CD4-positive, CD25-positive, alpha-beta regulatory T cell (primary cell): ENCODE results near the gene MAPT. TPM values are rescaled to one million over a fixed set of nuclear protein-coding genes. Genes with fewer than 3 reads are reported as not detected.

Experiments
- ATAC-seq, 2 donors: fragments of 150-1000 bp; cut with Tn5 transposase; one replicate each; pipeline ENCODE4 v1.10.0; 2021; ENCODE audit warnings: low read depth in 2 of 2, moderate number of reproducible peaks in 2 of 2, moderate library complexity in 1 of 2
- DNase-seq, 3 donors: peaks; one replicate each; pipeline versions ENCODE4 v3.0.0 to v3.0.0-alpha.2; 2012 to 2022; ENCODE audit warnings: mixed read lengths in 1 of 3
- H3K27ac ChIP-seq: one replicate; pipeline ENCODE4 v1.7.0; 2013; ENCODE audit warnings: mild to moderate bottlenecking, low read length; ENCODE audit not compliant: insufficient read depth, poor library complexity, severe bottlenecking
- H3K27me3 ChIP-seq: one replicate; pipeline ENCODE4 v1.7.0; 2013; ENCODE audit warnings: low read length; ENCODE audit not compliant: control insufficient read depth, insufficient read depth
- H3K36me3 ChIP-seq: one replicate; pipeline ENCODE4 v1.7.0; 2013; ENCODE audit warnings: mild to moderate bottlenecking, low read length, moderate library complexity; ENCODE audit not compliant: control insufficient read depth, insufficient read depth
- H3K4me1 ChIP-seq: 2 replicates; pipeline ENCODE4 v1.7.0; 2013; ENCODE audit warnings: mild to moderate bottlenecking, low read length; ENCODE audit not compliant: insufficient read depth, control insufficient read depth, poor library complexity, severe bottlenecking
- H3K4me3 ChIP-seq: one replicate; pipeline ENCODE4 v1.7.0; 2013; ENCODE audit warnings: low read depth, mild to moderate bottlenecking, low read length, moderate library complexity
- H3K9me3 ChIP-seq, 2 experiments: 1 replicate in 1 of 2; 2 replicates in 1 of 2; pipeline ENCODE4 v1.7.0; 2013; ENCODE audit warnings: low read length in 2 of 2, mild to moderate bottlenecking in 1 of 2, moderate library complexity in 1 of 2; ENCODE audit not compliant: control insufficient read depth in 2 of 2
- H3K27ac Mint-ChIP-seq, 3 donors: one replicate each; pipeline ENCODE4 v1.8.0; 2020 to 2022; ENCODE audit warnings: mild to moderate bottlenecking in 3 of 3, mixed read lengths in 3 of 3, moderate library complexity in 2 of 3
- H3K27me3 Mint-ChIP-seq: one replicate; pipeline ENCODE4 v1.8.0; 2022; ENCODE audit warnings: mild to moderate bottlenecking, mixed read lengths
- H3K36me3 Mint-ChIP-seq: one replicate; pipeline ENCODE4 v1.8.0; 2020; ENCODE audit warnings: mixed read lengths
- H3K4me1 Mint-ChIP-seq, 4 donors: one replicate each; pipeline ENCODE4 v1.8.0; 2020 to 2022; ENCODE audit warnings: mixed read lengths in 4 of 4, mild to moderate bottlenecking in 1 of 4
- H3K4me3 Mint-ChIP-seq, 4 donors: one replicate each; pipeline ENCODE4 v1.8.0; 2020 to 2022; ENCODE audit warnings: mild to moderate bottlenecking in 4 of 4, mixed read lengths in 4 of 4, moderate library complexity in 3 of 4
- H3K9me3 Mint-ChIP-seq, 7 donors: one replicate each; pipeline ENCODE4 v1.8.0; 2020 to 2022; ENCODE audit warnings: mixed read lengths in 7 of 7, mild to moderate bottlenecking in 3 of 7, moderate library complexity in 2 of 7
- polyA plus RNA-seq, 4 donors: library from polyadenylated mRNA; unstranded; fragments of 300-500 nt; fragmentation: Illumina TruSeq; gene quantifications; one replicate each; pipeline ENCODE4 v1.2.3, GENCODE V29; 2021
- total RNA-seq: library from RNA; stranded (reverse); gene quantifications from one replicate; pipeline ENCODE4 v1.2.3, GENCODE V29; 2022

Gene MAPT
- total and polyA plus RNA-seq, 5 donors from 2014 or later, result 0.05 to 0.69 (median 0.16) TPM; not detected in 2

DNA sequence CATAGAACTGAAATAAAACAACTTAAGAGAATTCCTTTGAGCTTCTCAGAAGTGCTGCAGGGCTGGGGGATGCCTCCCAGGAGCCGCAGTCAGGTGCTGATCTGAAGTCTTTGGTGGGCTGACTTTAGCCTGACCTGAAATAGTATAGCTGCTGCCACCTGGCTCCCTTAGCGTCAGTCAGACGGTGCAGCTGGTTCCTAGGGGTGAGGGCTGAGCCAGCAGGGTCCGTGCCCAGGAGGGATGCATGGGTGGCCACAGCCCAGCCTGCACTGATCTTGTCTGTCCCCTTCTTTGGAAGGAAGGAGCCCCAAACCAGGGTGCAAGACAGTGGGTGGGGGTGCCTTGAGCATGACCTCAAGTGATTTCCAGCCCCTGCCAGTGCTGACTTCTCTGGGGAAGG, 11.5 kb downstream of the MAPT start:
- Mint-ChIP-seq H3K27me3 (peaks cover 21% of the 10 kb centered on the region), H3K36me3 (no peaks in the 10 kb centered on the region), H3K4me1 (peaks cover 0 to 14% (median 6%) of the 10 kb centered on the region in 4 donors), H3K27ac (no peak overlapping the region), H3K4me3 (no peak overlapping the region), H3K9me3 (no peaks in the 10 kb centered on the region)
- Histone ChIP-seq H3K27me3 (peaks cover 3% of the 10 kb centered on the region), H3K9me3 (no peaks in the 10 kb centered on the region), H3K36me3 (no peaks in the 10 kb centered on the region), H3K4me1 (peaks cover 3% of the 10 kb centered on the region), H3K27ac (no peak overlapping the region), H3K4me3 (no peak overlapping the region)
- no peak for DNase-seq
- no peak for ATAC-seq

DNA sequence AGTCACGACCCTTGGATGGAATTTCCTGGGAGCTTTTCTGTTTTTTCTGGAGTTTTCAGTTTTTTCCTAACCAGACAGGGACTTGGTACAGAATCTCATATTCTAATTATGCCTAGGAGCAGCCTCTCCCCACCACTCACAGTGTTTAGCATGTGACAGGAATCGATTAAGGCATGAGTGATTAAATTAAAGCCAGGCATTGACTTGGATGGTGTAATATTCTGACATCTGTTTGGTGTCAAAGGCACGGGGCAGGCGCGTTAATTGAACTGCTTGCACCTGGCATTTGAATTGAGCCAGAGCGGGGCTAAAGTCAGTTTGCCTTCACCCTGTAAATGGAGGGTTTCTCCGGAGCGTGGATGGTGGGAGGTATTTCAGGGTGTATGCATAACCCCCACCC, 11.9 kb downstream of the MAPT start:
- H3K36me3 Mint-ChIP-seq, result no peaks in the 10 kb centered on the region

DNA sequence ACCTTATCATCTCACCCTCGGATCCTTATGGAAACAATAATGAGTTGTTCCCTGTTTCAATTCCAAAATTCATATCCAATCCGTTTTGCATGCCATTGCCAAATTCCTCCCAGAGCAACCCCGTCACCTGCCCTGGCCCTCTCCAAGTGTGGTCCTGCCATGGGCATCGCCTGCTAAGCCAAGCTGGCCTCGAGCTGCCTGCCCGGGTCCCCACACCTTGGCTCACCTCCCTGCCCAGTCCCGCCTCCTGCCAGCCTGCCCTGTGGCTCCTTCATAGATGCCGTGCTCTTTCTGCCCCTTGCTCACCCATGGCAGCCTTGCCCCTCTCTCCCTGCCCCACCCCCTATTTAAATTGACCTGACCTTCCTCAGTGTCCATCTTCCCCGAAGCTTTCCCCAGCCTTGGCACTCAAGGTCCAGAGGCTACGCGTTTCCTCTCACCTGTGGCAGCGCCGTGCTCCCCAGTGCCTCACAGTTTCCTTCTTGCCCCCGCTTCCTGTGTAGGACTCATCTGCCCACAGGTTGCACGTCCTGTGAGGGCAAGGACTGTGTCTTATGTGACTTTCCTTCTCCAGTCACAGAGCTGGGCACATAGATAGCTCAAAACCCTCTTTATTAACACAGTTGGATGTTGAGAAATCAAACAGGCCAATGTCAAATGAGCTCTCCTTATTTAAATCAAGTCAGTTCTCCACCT, 12.7 kb downstream of the MAPT start:
- DNase-seq (peak in 1 of 3 donors; percentile 49), ATAC-seq (peak; percentile 28 to 42)
- H3K4me1 ChIP-seq, result peaks cover 3% of the 10 kb centered on the region
- H3K27me3 Mint-ChIP-seq, result peaks cover 16% of the 10 kb centered on the region
- no peaks in the 10 kb centered on the region for H3K36me3 ChIP-seq
- peaks cover 0 to 2% (median 0%) of the 10 kb centered on the region in 7 donors for H3K9me3 Mint-ChIP-seq
- peaks cover 1% of the 10 kb centered on the region for H3K36me3 Mint-ChIP-seq
- H3K4me3 Mint-ChIP-seq, result peak overlapping the region in 1 of 4 donors; percentile 10
- H3K27me3 ChIP-seq, result peaks cover 3% of the 10 kb centered on the region
- peaks cover 0 to 2% of the 10 kb centered on the region in 2 experiments for H3K9me3 ChIP-seq
- no peak overlapping the region for H3K27ac ChIP-seq
- H3K27ac Mint-ChIP-seq, result peak overlapping the region in 1 of 3 donors; percentile 27
- H3K4me3 ChIP-seq, result no peak overlapping the region
- peaks cover 0 to 14% (median 6%) of the 10 kb centered on the region in 4 donors for H3K4me1 Mint-ChIP-seq

More for the DNA sequence above, 11.9 kb downstream of the MAPT start:
- H3K27me3 ChIP-seq, result peaks cover 3% of the 10 kb centered on the region
- no peak overlapping the region for H3K4me3 ChIP-seq
- Mint-ChIP-seq H3K27me3 (peaks cover 21% of the 10 kb centered on the region), H3K9me3 (no peaks in the 10 kb centered on the region), H3K27ac (no peak overlapping the region), H3K4me1 (peaks cover 0 to 14% (median 6%) of the 10 kb centered on the region in 4 donors), H3K4me3 (no peak overlapping the region)
- no peak for DNase-seq
- no peaks in the 10 kb centered on the region for H3K9me3 ChIP-seq
- peaks cover 3% of the 10 kb centered on the region for H3K4me1 ChIP-seq
- no peaks in the 10 kb centered on the region for H3K36me3 ChIP-seq
- no peak for ATAC-seq
- H3K27ac ChIP-seq, result no peak overlapping the region

DNA sequence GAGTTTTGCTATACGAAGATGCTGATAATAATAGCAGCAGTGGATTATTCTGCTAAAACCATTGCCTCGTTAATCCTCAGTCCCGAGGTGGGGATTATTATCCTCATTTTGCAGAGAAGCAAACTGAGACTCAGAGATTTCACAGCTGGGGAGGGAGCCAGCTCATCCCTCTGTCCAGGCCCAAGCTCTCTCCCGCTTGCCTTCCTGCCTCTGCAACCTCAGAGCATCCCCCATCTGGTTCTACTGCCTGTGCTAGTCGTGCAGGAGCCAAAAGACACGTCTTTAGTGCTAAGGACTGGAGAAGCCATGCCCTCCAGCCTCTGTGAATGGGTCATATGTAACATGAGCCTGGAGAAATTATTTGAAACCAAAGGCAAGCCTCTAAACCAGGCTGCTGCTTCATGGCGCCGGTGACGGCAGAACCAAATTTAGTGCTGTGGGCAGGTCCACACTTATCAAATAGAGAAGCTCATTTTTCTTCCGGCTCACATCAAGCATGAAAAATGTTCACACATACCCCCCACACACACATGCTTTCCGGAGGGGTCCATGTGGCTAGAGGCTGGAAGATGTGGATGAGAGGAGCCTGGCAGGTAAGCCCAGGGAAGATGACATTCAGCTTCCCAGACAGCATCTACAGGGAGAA, 13.5 kb downstream of the MAPT start:
- peaks cover 0 to 14% (median 6%) of the 10 kb centered on the region in 4 donors for H3K4me1 Mint-ChIP-seq
- Histone ChIP-seq H3K4me1 (peaks cover 3% of the 10 kb centered on the region), H3K36me3 (no peaks in the 10 kb centered on the region), H3K4me3 (no peak overlapping the region), H3K27ac (no peak overlapping the region), H3K9me3 (peaks cover 0 to 6% of the 10 kb centered on the region in 2 experiments), H3K27me3 (peaks cover 3% of the 10 kb centered on the region)
- H3K27me3 Mint-ChIP-seq, result peaks cover 16% of the 10 kb centered on the region
- DNase-seq, result no peak
- H3K9me3 Mint-ChIP-seq, result peaks cover 0 to 7% (median 0%) of the 10 kb centered on the region in 7 donors
- peak overlapping the region in 2 of 3 donors; percentile 15 to 94 for H3K27ac Mint-ChIP-seq
- H3K4me3 Mint-ChIP-seq, result no peak overlapping the region
- no peak for ATAC-seq
- H3K36me3 Mint-ChIP-seq, result peaks cover 4% of the 10 kb centered on the region

DNA sequence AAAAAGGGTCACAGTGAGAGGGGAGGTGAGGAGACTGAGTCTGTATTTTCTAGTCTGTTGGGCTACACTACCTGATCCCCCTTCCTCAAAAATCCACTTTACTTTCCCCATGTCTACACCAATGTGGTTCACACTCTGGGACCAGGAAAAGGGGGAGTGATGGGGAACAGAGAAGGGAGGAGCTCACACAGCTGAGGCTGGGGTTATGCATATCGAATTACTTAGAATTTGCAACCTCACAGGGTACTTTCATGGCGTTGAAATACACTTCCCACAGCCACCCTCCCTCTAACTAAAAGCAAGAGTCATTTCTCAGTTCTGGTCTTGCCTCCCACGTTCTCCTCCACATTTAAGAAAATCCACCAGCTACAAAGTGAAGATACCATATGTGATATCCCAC, 14.1 kb downstream of the MAPT start:
- no peak for DNase-seq
- no peak for ATAC-seq

DNA sequence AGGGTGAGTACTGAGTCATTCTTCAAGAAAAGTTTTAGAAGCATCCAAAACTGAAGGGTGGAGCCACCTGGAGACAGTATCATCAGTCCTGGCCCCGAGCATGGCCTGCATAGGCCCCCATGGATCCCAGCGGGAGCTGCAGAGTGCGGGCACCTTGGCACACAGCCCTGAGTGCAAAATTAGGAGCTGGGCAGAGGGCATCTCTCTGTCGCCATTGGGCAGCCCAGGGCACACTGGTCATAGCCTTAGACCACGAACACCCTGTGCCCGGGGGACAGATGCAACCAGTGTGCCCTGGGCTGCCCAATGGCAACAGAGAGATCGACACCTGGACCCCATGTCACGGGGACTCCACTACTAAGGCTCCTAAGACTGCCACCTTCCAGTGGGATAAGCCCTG, 14.6 kb downstream of the MAPT start:
- Histone ChIP-seq H3K27ac (no peak overlapping the region), H3K27me3 (peaks cover 3% of the 10 kb centered on the region), H3K4me1 (peaks cover 3% of the 10 kb centered on the region), H3K9me3 (peaks cover 0 to 6% of the 10 kb centered on the region in 2 experiments), H3K4me3 (no peak overlapping the region), H3K36me3 (no peaks in the 10 kb centered on the region)
- DNase-seq (no peak), ATAC-seq (no peak)
- peaks cover 0 to 10% (median 2%) of the 10 kb centered on the region in 7 donors for H3K9me3 Mint-ChIP-seq
- no peak overlapping the region for H3K4me3 Mint-ChIP-seq
- peaks cover 16% of the 10 kb centered on the region for H3K27me3 Mint-ChIP-seq
- H3K36me3 Mint-ChIP-seq, result peaks cover 4% of the 10 kb centered on the region
- H3K27ac Mint-ChIP-seq, result no peak overlapping the region
- peaks cover 0 to 14% (median 6%) of the 10 kb centered on the region in 4 donors for H3K4me1 Mint-ChIP-seq

More for the DNA sequence above, 14.1 kb downstream of the MAPT start:
- no peak overlapping the region for H3K4me3 Mint-ChIP-seq
- Histone ChIP-seq H3K9me3 (peaks cover 0 to 6% of the 10 kb centered on the region in 2 experiments), H3K4me3 (no peak overlapping the region), H3K36me3 (no peaks in the 10 kb centered on the region), H3K4me1 (peaks cover 3% of the 10 kb centered on the region), H3K27me3 (peaks cover 3% of the 10 kb centered on the region), H3K27ac (no peak overlapping the region)
- peaks cover 0 to 10% (median 2%) of the 10 kb centered on the region in 7 donors for H3K9me3 Mint-ChIP-seq
- H3K27me3 Mint-ChIP-seq, result peaks cover 16% of the 10 kb centered on the region
- peaks cover 0 to 14% (median 6%) of the 10 kb centered on the region in 4 donors for H3K4me1 Mint-ChIP-seq
- peaks cover 4% of the 10 kb centered on the region for H3K36me3 Mint-ChIP-seq
- H3K27ac Mint-ChIP-seq, result peak overlapping the region in 1 of 3 donors; percentile 94

DNA sequence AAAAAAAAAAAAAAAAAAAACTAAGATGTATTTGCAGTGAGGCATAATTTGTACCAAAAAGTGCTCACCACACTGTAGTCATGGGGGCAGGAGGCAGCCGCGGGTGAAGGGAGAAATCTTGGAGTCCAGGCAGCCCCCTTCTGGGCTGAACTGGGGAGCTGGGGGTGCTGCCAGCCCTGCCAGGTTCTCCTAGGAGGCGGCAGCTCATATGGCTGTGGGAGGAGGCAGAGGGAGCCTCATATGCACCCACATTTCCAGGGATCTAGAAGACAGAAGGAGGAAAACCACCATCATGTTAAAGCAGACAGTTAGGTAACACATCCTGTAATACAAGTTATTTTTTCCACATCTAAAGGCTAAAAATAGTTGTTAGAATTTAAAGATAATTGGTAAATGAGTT, 16.3 kb downstream of the MAPT start:
- no peak overlapping the region for H3K27ac Mint-ChIP-seq
- peaks cover 0 to 10% (median 2%) of the 10 kb centered on the region in 7 donors for H3K9me3 Mint-ChIP-seq
- H3K4me1 ChIP-seq, result peaks cover 3% of the 10 kb centered on the region
- peaks cover 0 to 14% (median 6%) of the 10 kb centered on the region in 4 donors for H3K4me1 Mint-ChIP-seq
- H3K27ac ChIP-seq, result no peak overlapping the region
- H3K36me3 ChIP-seq, result no peaks in the 10 kb centered on the region
- H3K27me3 Mint-ChIP-seq, result peaks cover 16% of the 10 kb centered on the region
- no peaks in the 10 kb centered on the region for H3K27me3 ChIP-seq
- H3K4me3 Mint-ChIP-seq, result no peak overlapping the region
- ATAC-seq (no peak), DNase-seq (no peak)
- peaks cover 0 to 6% of the 10 kb centered on the region in 2 experiments for H3K9me3 ChIP-seq
- H3K4me3 ChIP-seq, result no peak overlapping the region
- peaks cover 4% of the 10 kb centered on the region for H3K36me3 Mint-ChIP-seq
